Neuronal stem cell (in vitro differentiated cells): ENCODE results near the gene GADD45GIP1.

Experiments
- DNase-seq: peaks from one replicate; pipeline ENCODE4 v3.0.0-alpha.2; 2013; ENCODE audit warnings: low spot score
- H2AFZ ChIP-seq: one replicate; pipeline ENCODE4 v1.6.1; 2013; ENCODE audit warnings: mild to moderate bottlenecking, low read length, inconsistent platforms
- H2AK5ac ChIP-seq: 2 replicates; pipeline ENCODE4 v1.6.1; 2013; ENCODE audit warnings: low read depth, mild to moderate bottlenecking, inconsistent platforms, low read length, moderate library complexity, mixed read lengths
- H2BK120ac ChIP-seq: 2 replicates; pipeline ENCODE4 v1.6.1; 2013; ENCODE audit warnings: low read depth, mild to moderate bottlenecking, inconsistent platforms, low read length, moderate library complexity, mixed read lengths
- H2BK12ac ChIP-seq: one replicate; pipeline ENCODE4 v1.6.1; 2013; ENCODE audit warnings: low read length, inconsistent platforms
- H2BK15ac ChIP-seq: 2 replicates; pipeline ENCODE4 v1.6.1; 2013; ENCODE audit warnings: mild to moderate bottlenecking, low read length, inconsistent platforms, mixed read lengths
- H2BK5ac ChIP-seq: one replicate; pipeline ENCODE4 v1.6.1; 2013; ENCODE audit warnings: inconsistent platforms, mild to moderate bottlenecking, low read length, moderate library complexity
- H3K14ac ChIP-seq: one replicate; pipeline ENCODE4 v1.6.1; 2013; ENCODE audit warnings: low read length, inconsistent platforms
- H3K18ac ChIP-seq: 2 replicates; pipeline ENCODE4 v1.6.1; 2013; ENCODE audit warnings: low read length, inconsistent platforms
- H3K23ac ChIP-seq: 2 replicates; pipeline ENCODE4 v1.6.1; 2013; ENCODE audit warnings: low read depth, mild to moderate bottlenecking, mixed read lengths, low read length, inconsistent platforms; ENCODE audit not compliant: poor library complexity
- H3K27ac ChIP-seq: replicated peaks from 3 replicates; pipeline ENCODE4 v1.5.1; 2013; ENCODE audit warnings: low read length, inconsistent platforms
- H3K27me3 ChIP-seq, 3 experiments: 2 replicates each; pipeline ENCODE4 v1.6.1; 2013; ENCODE audit warnings: low read length in 3 of 3, mild to moderate bottlenecking in 2 of 3, inconsistent platforms in 1 of 3, low read depth in 1 of 3, mixed read lengths in 1 of 3, moderate library complexity in 1 of 3; ENCODE audit not compliant: control insufficient read depth in 3 of 3, insufficient read depth in 3 of 3
- H3K36me3 ChIP-seq, 2 donors: replicated peaks in 1 of 2; 2 replicates each; pipeline ENCODE4 v1.6.1; 2013; ENCODE audit warnings: low read length in 2 of 2; ENCODE audit not compliant: control insufficient read depth in 2 of 2, insufficient read depth in 2 of 2
- H3K4ac ChIP-seq: 2 replicates; pipeline ENCODE4 v1.6.1; 2013; ENCODE audit warnings: inconsistent platforms, mild to moderate bottlenecking, low read length, moderate library complexity
- H3K4me1 ChIP-seq, 2 donors: 1 replicate in 1 of 2; 2 replicates in 1 of 2; pipeline ENCODE4 v1.6.1; 2013; ENCODE audit warnings: low read length in 2 of 2, low read depth in 1 of 2; ENCODE audit not compliant: control insufficient read depth in 2 of 2, insufficient read depth in 1 of 2
- H3K4me2 ChIP-seq: one replicate; pipeline ENCODE4 v1.6.1; 2013; ENCODE audit warnings: mild to moderate bottlenecking, low read length, inconsistent platforms; ENCODE audit not compliant: insufficient read depth, poor library complexity, severe bottlenecking
- H3K4me3 ChIP-seq, 2 donors: 2 replicates each; pipeline ENCODE4 v1.5.1; 2013; ENCODE audit warnings: low read length in 2 of 2, mild to moderate bottlenecking in 2 of 2, inconsistent platforms in 1 of 2, moderate library complexity in 1 of 2
- H3K79me1 ChIP-seq: one replicate; pipeline ENCODE4 v1.6.1; 2013; ENCODE audit warnings: low read depth, mild to moderate bottlenecking, inconsistent platforms, low read length, moderate library complexity
- H3K9ac ChIP-seq: one replicate; pipeline ENCODE4 v1.6.1; 2013; ENCODE audit warnings: mild to moderate bottlenecking, low read depth, low read length, inconsistent platforms; ENCODE audit not compliant: poor library complexity
- H3K9me3 ChIP-seq, 2 donors: replicated peaks in 1 of 2; 2 replicates each; pipeline versions ENCODE3 to v1.6.1; 2013; ENCODE audit warnings: low read length in 2 of 2, mild to moderate bottlenecking in 2 of 2, inconsistent platforms in 1 of 2, low read depth in 1 of 2, mixed read lengths in 1 of 2, moderate library complexity in 1 of 2; ENCODE audit not compliant: control insufficient read depth in 2 of 2, insufficient read depth in 1 of 2
- H4K8ac ChIP-seq: one replicate; pipeline ENCODE4 v1.6.1; 2013; ENCODE audit warnings: low read depth, mild to moderate bottlenecking, inconsistent platforms, low read length, moderate library complexity
- H4K91ac ChIP-seq: one replicate; pipeline ENCODE4 v1.6.1; 2013; ENCODE audit warnings: low read length, low read depth, mild to moderate bottlenecking, inconsistent platforms; ENCODE audit not compliant: poor library complexity
- WGBS, 2 donors: extraction: QIAGEN DNeasy Blood & Tissue Kit; methylation state at CpG; one replicate each; pipeline ENCODE4 v1.1.7; 2013; ENCODE audit warnings: missing lambda C conversion rate in 2 of 2, mixed read lengths in 1 of 2; ENCODE audit not compliant: insufficient read length in 2 of 2, insufficient replicate concordance in 1 of 2; ENCODE audit errors: extremely low coverage in 2 of 2; 5-methylcytosine and 5-hydroxymethylcytosine counted together

The GADD45GIP1 gene

DNA sequence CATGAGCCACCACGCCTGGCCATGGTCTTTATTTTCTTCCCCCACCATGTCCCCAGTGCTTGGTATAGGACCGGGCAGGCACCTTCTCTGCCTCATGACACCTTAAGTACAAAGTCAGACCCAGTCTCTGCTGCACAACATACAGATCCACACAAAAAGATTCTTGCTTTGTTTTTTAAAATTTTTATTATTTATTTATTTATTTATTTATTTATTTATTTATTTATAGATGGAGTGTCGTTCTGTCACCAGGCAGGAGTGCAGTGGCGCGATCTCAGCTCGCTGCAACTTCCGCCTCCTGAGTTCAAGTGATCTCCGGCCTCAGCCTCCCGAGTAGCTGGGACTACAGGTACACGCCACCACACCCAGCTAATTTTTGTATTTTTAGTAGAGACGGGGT is 35.7 kb upstream of the GADD45GIP1 start:
- Histone ChIP-seq H2BK12ac (no peak overlapping the region), H3K18ac (no peak overlapping the region), H3K4me1 (peaks cover 4 to 10% of the 10 kb centered on the region in 2 donors), H3K27me3 (peaks cover 26 to 84% (median 67%) of the 10 kb centered on the region in 3 experiments), H3K4me3 (no peak overlapping the region), H2AK5ac (no peak overlapping the region), H4K8ac (no peak overlapping the region), H3K23ac (no peak overlapping the region), H2BK5ac (no peak overlapping the region), H3K4ac (no peak overlapping the region), H3K9me3 (peaks cover 0 to 5% of the 10 kb centered on the region in 2 donors), H3K36me3 (no peaks in the 10 kb centered on the region), H3K4me2 (no peak overlapping the region), H2AFZ (no peak overlapping the region), H4K91ac (no peak overlapping the region), H2BK120ac (no peak overlapping the region), H2BK15ac (no peak overlapping the region), H3K79me1 (peaks cover 3% of the 10 kb centered on the region), H3K14ac (no peak overlapping the region), H3K9ac (no peak overlapping the region), H3K27ac (no peak overlapping the region)
- no peak for DNase-seq
- WGBS, 2 donors = no CpG with 5 or more reads among the region's 11 CpGs

DNA sequence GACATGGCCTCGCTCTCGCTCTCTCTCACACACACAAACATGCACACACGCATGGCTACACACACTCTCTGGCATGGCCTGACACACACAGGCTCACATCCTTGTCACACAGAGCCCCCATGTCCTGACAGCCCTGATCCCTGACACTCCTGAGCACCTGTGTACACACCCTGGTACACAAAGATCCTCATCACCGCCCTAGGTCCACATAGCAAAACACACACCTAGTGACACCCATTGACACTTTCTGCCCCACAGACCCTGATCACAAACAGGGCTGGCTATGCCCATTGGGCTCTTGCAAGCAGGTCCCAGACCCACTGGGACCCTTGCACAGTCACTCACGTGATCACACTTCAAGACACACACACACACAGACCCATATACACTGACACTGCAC is 34.3 kb upstream of the GADD45GIP1 start:
- Histone ChIP-seq H2AK5ac (no peak overlapping the region), H2AFZ (no peak overlapping the region), H3K36me3 (no peaks in the 10 kb centered on the region), H3K23ac (peak overlapping the region; percentile 12), H3K18ac (no peak overlapping the region), H4K91ac (no peak overlapping the region), H3K14ac (no peak overlapping the region), H3K4ac (no peak overlapping the region), H3K4me2 (no peak overlapping the region), H2BK15ac (no peak overlapping the region), H2BK5ac (no peak overlapping the region), H3K4me3 (peak overlapping the region in 1 of 2 donors; percentile 5), H3K9me3 (peaks cover 0 to 5% of the 10 kb centered on the region in 2 donors), H3K4me1 (peaks cover 4 to 10% of the 10 kb centered on the region in 2 donors), H2BK120ac (no peak overlapping the region), H4K8ac (no peak overlapping the region), H3K27me3 (peaks cover 14 to 84% (median 61%) of the 10 kb centered on the region in 3 experiments), H3K79me1 (no peaks in the 10 kb centered on the region), H3K27ac (no peak overlapping the region), H3K9ac (no peak overlapping the region), H2BK12ac (no peak overlapping the region)
- WGBS, 2 donors = no CpG with 5 or more reads among the region's 5 CpGs
- DNase-seq = no peak

GRCh38 chr19:12990853-12991252 is 33.8 kb upstream of the GADD45GIP1 start:
- no peaks in the 10 kb centered on the region for H3K79me1 ChIP-seq
- no peak overlapping the region for H3K18ac ChIP-seq
- no peak overlapping the region for H3K27ac ChIP-seq
- peaks cover 4 to 9% of the 10 kb centered on the region in 2 donors for H3K4me1 ChIP-seq
- peak overlapping the region; percentile 16 for H2BK15ac ChIP-seq
- H3K36me3 ChIP-seq = no peaks in the 10 kb centered on the region
- H2BK120ac ChIP-seq = no peak overlapping the region
- peaks cover 0 to 5% of the 10 kb centered on the region in 2 donors for H3K9me3 ChIP-seq
- no peak overlapping the region for H2BK12ac ChIP-seq
- H3K27me3 ChIP-seq = peaks cover 10 to 84% (median 60%) of the 10 kb centered on the region in 3 experiments
- H4K91ac ChIP-seq = no peak overlapping the region
- H3K14ac ChIP-seq = peak overlapping the region; percentile 3
- H3K4me2 ChIP-seq = no peak overlapping the region
- WGBS, 2 donors = no CpG with 5 or more reads among the region's 3 CpGs
- no peak overlapping the region for H2AK5ac ChIP-seq
- no peak for DNase-seq
- no peak overlapping the region for H2AFZ ChIP-seq
- no peak overlapping the region for H2BK5ac ChIP-seq
- H3K4me3 ChIP-seq = peak overlapping the region in 1 of 2 donors; percentile 5
- H3K4ac ChIP-seq = no peak overlapping the region
- no peak overlapping the region for H3K9ac ChIP-seq
- peak overlapping the region; percentile 12 for H3K23ac ChIP-seq
- H4K8ac ChIP-seq = no peak overlapping the region

- H2AK5ac ChIP-seq = no peak overlapping the region
- peaks cover 4 to 13% of the 10 kb centered on the region in 2 donors for H3K4me1 ChIP-seq
- no peak overlapping the region for H2BK5ac ChIP-seq
- H3K36me3 ChIP-seq = no peaks in the 10 kb centered on the region
- no peak overlapping the region for H3K4me2 ChIP-seq
- no peak overlapping the region for H4K91ac ChIP-seq
- H2BK15ac ChIP-seq = no peak overlapping the region
- H3K79me1 ChIP-seq = no peaks in the 10 kb centered on the region
- peak overlapping the region in 1 of 2 donors; percentile 4 for H3K4me3 ChIP-seq
- no peak overlapping the region for H2AFZ ChIP-seq
- no CpG with 5 or more reads among the region's 22 CpGs for WGBS, 2 donors
- H3K27me3 ChIP-seq = peaks cover 6 to 88% (median 61%) of the 10 kb centered on the region in 3 experiments
- DNase-seq = no peak
- H3K27ac ChIP-seq = no peak overlapping the region
- H2BK12ac ChIP-seq = no peak overlapping the region
- H3K9ac ChIP-seq = no peak overlapping the region
- H3K14ac ChIP-seq = peak overlapping the region; percentile 3
- peak overlapping the region; percentile 12 for H3K23ac ChIP-seq
- H3K4ac ChIP-seq = no peak overlapping the region
- peak overlapping the region; percentile 38 for H3K18ac ChIP-seq
- H4K8ac ChIP-seq = no peak overlapping the region
- H3K9me3 ChIP-seq = peaks cover 0 to 6% of the 10 kb centered on the region in 2 donors
- no peak overlapping the region for H2BK120ac ChIP-seq
These were observed 33.4 kb upstream of the GADD45GIP1 start for GRCh38 chr19:12990431-12990830.
